ENCODE results near the gene AS3MT.

The AS3MT gene

DNA sequence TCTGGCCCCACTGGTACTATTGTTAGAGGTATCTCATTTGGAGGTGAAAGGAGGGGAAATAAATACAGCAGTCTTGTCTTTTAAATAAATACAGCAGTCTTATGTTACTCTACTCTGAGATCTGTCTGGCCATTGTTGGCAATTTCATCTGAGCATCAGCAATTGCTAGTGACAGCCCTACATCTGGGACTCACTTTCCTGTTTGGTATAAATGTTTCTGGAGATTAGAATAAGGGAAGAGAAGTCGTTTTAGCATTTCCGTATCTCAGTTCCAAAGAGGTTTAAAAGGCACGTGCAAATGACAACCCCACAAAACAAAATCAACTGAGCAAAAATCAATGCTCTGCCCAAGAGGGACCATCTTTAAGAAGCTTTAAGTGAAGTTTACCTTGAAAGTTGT, 30.7 kb downstream of the AS3MT start:
- Histone ChIP-seq H3K9me3 (ENCODE audit: control insufficient read depth, insufficient read depth, low read depth, low read length) (no peaks in the 10 kb centered on the region), H3K27ac (ENCODE audit: extremely low read depth, low read depth, low read length) (no peak overlapping the region), H3K4me1 (ENCODE audit: control insufficient read depth, insufficient read depth, low read length) (no peaks in the 10 kb centered on the region), H3K4me3 (ENCODE audit: low read depth, low read length) (no peak overlapping the region), H3K36me3 (ENCODE audit: control insufficient read depth in 2 of 2, insufficient read depth in 1 of 2, low read length in 2 of 2) (peaks cover 0 to 11% of the 10 kb centered on the region in 2 experiments; a peak in 2 of 3 replicates)
- CTCF ChIA-PET = interaction anchor here (0.7 to 7.3 kb wide), 3 partner anchors 12 to 186 kb away, joined by 3 to 112 read pairs (median 4); partner anchors contain the start of gene CYP17A1
- no peak for TF ChIP-seq ZNF792 (tag by site-specific recombination; IDR thresholded peaks at IDR 0.05)
- POLR2A ChIA-PET = no interaction called here

- no peaks in the 10 kb centered on the region for H3K4me1 ChIP-seq (ENCODE audit: control insufficient read depth, insufficient read depth, low read length)
- no peak for TF ChIP-seq ZNF549 (tag by site-specific recombination; IDR thresholded peaks at IDR 0.05)
- TF ChIP-seq ZNF701 (tag by site-specific recombination; IDR thresholded peaks at IDR 0.05) = no peak
- TF ChIP-seq ZNF558 (tag by site-specific recombination; IDR thresholded peaks at IDR 0.05) = no peak
- no peak for TF ChIP-seq ZNF112 (tag by site-specific recombination; IDR thresholded peaks at IDR 0.05)
- TF ChIP-seq ZNF654 (tag by site-specific recombination; IDR thresholded peaks at IDR 0.05; ENCODE audit: low read depth) = no peak
- no peak for TF ChIP-seq ZNF221 (tag by site-specific recombination; IDR thresholded peaks at IDR 0.05; ENCODE audit: borderline replicate concordance)
- TF ChIP-seq ZNF416 (tag by site-specific recombination; IDR thresholded peaks at IDR 0.05) = no peak
- TF ChIP-seq ZNF658 (tag by site-specific recombination; IDR thresholded peaks at IDR 0.05) = no peak
- TF ChIP-seq IKZF3 (tag by site-specific recombination; IDR thresholded peaks at IDR 0.05) = no peak
- TF ChIP-seq ZNF324 (tag by site-specific recombination; IDR thresholded peaks at IDR 0.05) = no peak
- no peak for TF ChIP-seq ZNF621 (tag by site-specific recombination; IDR thresholded peaks at IDR 0.05)
- no peak for TF ChIP-seq ZBTB44 (tag by site-specific recombination; IDR thresholded peaks at IDR 0.05)
- no peak for TF ChIP-seq SP2 (tag by site-specific recombination; IDR thresholded peaks at IDR 0.05)
- no peak for TF ChIP-seq ZNF184 (tag by site-specific recombination; IDR thresholded peaks at IDR 0.05)
- no peak for TF ChIP-seq BCL11B (tag by site-specific recombination; IDR thresholded peaks at IDR 0.05; ENCODE audit: low read depth)
- TF ChIP-seq ZNF157 (tag by site-specific recombination; IDR thresholded peaks at IDR 0.05) = no peak
- no peak overlapping the region for H3K27ac ChIP-seq (ENCODE audit: extremely low read depth, low read depth, low read length)
- H3K9me3 ChIP-seq (ENCODE audit: control insufficient read depth, insufficient read depth, low read depth, low read length) = no peaks in the 10 kb centered on the region
- ChIA-PET CTCF (interaction anchor here (0.6 to 7.3 kb wide), 4 partner anchors 12 to 80 kb away, joined by 3 to 112 read pairs (median 4); partner anchors contain the start of gene CYP17A1), POLR2A (interaction anchor here (0.6 kb wide), 1 partner anchor 21 kb away, joined by 3 read pairs; no protein-coding TSS in a partner anchor)
- no peak overlapping the region for H3K4me3 ChIP-seq (ENCODE audit: low read depth, low read length)
- H3K36me3 ChIP-seq (ENCODE audit: control insufficient read depth in 2 of 2, insufficient read depth in 1 of 2, low read length in 2 of 2) = peaks cover 0 to 8% of the 10 kb centered on the region in 2 experiments; a peak in 2 of 3 replicates
Observed at GRCh38 chr10:102904346-102904745, 35.1 kb downstream of the AS3MT start.

DNA sequence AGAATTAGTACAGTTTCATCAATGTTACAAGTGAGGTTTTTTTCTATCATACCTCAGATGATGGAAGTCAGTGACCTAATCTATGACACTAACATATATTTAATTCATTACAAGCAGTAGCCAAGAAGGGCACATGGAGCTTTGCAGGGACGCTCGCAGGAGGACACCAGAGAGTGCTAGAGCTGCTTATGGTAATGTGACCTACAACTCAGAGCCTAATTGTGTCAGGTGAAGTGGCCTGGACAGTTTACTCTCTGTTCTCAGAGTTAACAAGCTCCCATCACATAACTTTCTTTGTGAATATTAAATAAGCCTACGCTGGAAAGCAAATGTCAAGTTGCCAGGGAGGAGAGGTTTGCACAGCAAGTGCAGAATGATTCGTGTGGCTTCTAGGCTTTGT, 37.2 kb downstream of the AS3MT start:
- H3K4me3 ChIP-seq (ENCODE audit: low read depth, low read length) = no peak overlapping the region
- ChIA-PET CTCF (no interaction called here), POLR2A (no interaction called here)
- no peaks in the 10 kb centered on the region for H3K9me3 ChIP-seq (ENCODE audit: control insufficient read depth, insufficient read depth, low read depth, low read length)
- no peak overlapping the region for H3K27ac ChIP-seq (ENCODE audit: extremely low read depth, low read depth, low read length)
- H3K36me3 ChIP-seq (ENCODE audit: control insufficient read depth in 2 of 2, insufficient read depth in 1 of 2, low read length in 2 of 2) = no peaks in the 10 kb centered on the region; a peak in 1 of 3 replicates
- H3K4me1 ChIP-seq (ENCODE audit: control insufficient read depth, insufficient read depth, low read length) = no peaks in the 10 kb centered on the region
- no peak for TF ChIP-seq BCL11B (tag by site-specific recombination; IDR thresholded peaks at IDR 0.05; ENCODE audit: low read depth)
- TF ChIP-seq BCL6B (tag by site-specific recombination; IDR thresholded peaks at IDR 0.05) = no peak
- TF ChIP-seq GLI2 (tag by site-specific recombination; IDR thresholded peaks at IDR 0.05; ENCODE audit: borderline replicate concordance, low read depth) = no peak
- no peak for TF ChIP-seq ZNF596 (tag by site-specific recombination; IDR thresholded peaks at IDR 0.05)
- TF ChIP-seq ZNF626 (tag by site-specific recombination; IDR thresholded peaks at IDR 0.05) = no peak
- TF ChIP-seq ZNF354C (tag by site-specific recombination; IDR thresholded peaks at IDR 0.05; ENCODE audit: borderline replicate concordance, low read depth) = no peak
- TF ChIP-seq ZBTB48 (tag by site-specific recombination; IDR thresholded peaks at IDR 0.05) = no peak
- no peak for TF ChIP-seq ZNF610 (tag by site-specific recombination; IDR thresholded peaks at IDR 0.05; ENCODE audit: borderline replicate concordance)
- TF ChIP-seq ZNF571 (tag by site-specific recombination; IDR thresholded peaks at IDR 0.05) = no peak
- TF ChIP-seq, protein P1, sequence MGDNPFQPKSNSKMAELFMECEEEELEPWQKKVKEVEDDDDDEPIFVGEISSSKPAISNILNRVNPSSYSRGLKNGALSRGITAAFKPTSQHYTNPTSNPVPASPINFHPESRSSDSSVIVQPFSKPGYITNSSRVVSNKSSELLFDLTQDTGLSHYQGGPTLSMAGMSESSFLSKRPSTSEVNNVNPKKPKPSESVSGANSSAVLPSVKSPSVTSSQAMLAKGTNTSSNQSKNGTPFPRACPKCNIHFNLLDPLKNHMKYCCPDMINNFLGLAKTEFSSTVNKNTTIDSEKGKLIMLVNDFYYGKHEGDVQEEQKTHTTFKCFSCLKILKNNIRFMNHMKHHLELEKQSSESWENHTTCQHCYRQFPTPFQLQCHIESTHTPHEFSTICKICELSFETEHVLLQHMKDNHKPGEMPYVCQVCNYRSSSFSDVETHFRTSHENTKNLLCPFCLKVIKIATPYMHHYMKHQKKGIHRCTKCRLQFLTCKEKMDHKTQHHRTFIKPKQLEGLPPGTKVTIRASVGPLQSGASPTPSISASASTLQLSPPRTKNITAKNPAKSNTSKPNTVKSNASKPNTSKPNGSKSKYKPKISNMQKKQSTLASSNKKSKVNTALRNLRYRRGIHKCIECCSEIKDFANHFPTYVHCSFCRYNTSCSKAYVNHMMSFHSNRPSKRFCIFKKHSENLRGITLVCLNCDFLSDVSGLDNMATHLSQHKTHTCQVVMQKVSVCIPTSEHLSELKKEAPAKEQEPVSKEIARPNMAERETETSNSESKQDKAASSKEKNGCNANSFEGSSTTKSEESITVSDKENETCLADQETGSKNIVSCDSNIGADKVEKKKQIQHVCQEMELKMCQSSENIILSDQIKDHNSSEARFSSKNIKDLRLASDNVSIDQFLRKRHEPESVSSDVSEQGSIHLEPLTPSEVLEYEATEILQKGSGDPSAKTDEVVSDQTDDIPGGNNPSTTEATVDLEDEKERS (tag by site-specific recombination; IDR thresholded peaks at IDR 0.05) = no peak
- TF ChIP-seq SALL2 (tag by site-specific recombination; IDR thresholded peaks at IDR 0.05; ENCODE audit: borderline replicate concordance) = no peak
- TF ChIP-seq KLF16 (tag by site-specific recombination; IDR thresholded peaks at IDR 0.05) = no peak
- TF ChIP-seq ZNF670 (tag by site-specific recombination; IDR thresholded peaks at IDR 0.05; ENCODE audit: low read depth) = no peak
